ENCODE results near the gene LRIG1. TPM values are rescaled to one million over a fixed set of nuclear protein-coding genes. Genes with fewer than 3 reads are reported as not detected.

Gene LRIG1
- total RNA-seq, 1 donor from 2014 or later: 8.2 TPM

DNA sequence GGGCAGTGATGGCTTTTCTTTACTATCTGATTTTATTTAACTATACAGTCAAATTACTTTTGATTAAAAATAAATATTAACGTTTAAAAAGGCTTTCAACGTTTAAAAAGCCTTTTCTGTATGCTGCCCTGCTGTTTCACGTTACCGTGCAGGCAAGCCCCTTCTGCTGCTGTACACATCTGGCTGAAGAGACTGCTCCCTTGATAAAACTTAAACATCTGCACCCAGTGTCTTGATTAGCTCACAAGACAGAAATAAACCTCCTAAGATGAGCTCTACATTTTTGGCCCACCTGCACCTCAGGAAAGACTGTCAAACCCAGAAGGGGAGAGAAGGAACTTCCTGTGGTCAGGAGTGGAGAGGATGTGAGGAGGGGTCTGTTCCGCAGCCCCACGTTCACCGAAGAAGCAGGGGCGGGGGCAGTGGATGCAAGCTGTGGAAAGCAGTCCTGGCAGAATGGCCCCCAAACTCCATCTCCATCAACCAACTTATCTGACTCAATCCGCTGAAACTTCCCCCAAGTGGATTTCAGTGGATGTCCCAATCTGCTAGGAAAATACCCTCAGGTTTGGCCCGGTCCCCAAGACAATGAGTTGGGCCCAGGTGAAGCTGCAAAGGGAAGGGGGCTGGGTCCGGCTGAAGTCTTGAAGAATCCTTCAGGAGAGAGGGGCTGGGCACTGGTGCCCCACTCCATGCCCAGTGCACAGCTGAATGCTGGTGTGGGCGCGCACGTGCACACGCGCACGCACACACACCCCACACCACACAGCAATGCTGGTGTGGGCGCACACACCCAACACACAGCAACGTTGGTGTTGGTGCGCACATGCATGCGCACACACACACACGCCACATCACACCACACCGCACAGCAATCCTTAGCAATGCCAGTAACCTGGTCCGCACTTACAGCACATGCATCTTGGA, 88.6 kb downstream of the LRIG1 start:
- no peaks in the 10 kb centered on the region for H3K36me3 ChIP-seq (ENCODE audit: control insufficient read depth, insufficient read depth, low read length)

DNA sequence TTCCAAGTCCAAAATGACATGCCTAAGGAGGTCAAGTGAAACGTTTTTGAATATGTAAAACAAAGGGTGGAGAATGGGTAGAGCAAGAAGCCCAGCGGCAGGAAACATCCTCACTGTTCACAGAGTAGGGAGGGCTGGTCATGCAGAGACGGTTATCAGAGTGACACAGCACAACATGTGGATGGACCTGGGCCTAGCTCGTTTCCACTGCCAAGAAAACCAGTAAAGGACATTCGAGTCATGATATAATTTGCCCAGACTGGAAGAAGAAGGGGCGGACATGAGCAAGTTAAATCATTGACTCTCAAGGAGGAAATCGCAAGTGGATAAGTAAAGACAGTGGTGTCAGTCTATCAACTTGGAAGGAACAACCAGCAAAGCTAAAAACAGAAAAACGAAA, 89.3 kb downstream of the LRIG1 start:
- TF ChIP-seq, protein P1, sequence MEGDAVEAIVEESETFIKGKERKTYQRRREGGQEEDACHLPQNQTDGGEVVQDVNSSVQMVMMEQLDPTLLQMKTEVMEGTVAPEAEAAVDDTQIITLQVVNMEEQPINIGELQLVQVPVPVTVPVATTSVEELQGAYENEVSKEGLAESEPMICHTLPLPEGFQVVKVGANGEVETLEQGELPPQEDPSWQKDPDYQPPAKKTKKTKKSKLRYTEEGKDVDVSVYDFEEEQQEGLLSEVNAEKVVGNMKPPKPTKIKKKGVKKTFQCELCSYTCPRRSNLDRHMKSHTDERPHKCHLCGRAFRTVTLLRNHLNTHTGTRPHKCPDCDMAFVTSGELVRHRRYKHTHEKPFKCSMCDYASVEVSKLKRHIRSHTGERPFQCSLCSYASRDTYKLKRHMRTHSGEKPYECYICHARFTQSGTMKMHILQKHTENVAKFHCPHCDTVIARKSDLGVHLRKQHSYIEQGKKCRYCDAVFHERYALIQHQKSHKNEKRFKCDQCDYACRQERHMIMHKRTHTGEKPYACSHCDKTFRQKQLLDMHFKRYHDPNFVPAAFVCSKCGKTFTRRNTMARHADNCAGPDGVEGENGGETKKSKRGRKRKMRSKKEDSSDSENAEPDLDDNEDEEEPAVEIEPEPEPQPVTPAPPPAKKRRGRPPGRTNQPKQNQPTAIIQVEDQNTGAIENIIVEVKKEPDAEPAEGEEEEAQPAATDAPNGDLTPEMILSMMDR (IDR thresholded peaks at IDR 0.05; ENCODE audit: insufficient read depth, low read length, poor library complexity, severe bottlenecking): no peak
- DNase-seq (ENCODE audit: low read depth): no peak

More for the DNA sequence above, 88.6 kb downstream of the LRIG1 start:
- H3K4me3 ChIP-seq (ENCODE audit: low read depth, low read length): no peak overlapping the region
- DNase-seq (ENCODE audit: low read depth): no peak
- no peaks in the 10 kb centered on the region for H3K27me3 ChIP-seq (ENCODE audit: control insufficient read depth, insufficient read depth, low read length)
- TF ChIP-seq, protein P1 (IDR thresholded peaks at IDR 0.05; ENCODE audit: insufficient read depth, low read length, poor library complexity, severe bottlenecking): no peak

GRCh38 chr3:66410976-66411375, 89.8 kb downstream of the LRIG1 start:
- TF ChIP-seq, protein P1 (IDR thresholded peaks at IDR 0.05; ENCODE audit: insufficient read depth, low read length, poor library complexity, severe bottlenecking): no peak
- H3K4me3 ChIP-seq (ENCODE audit: low read depth, low read length): no peak overlapping the region
- DNase-seq (ENCODE audit: low read depth): no peak
- H3K27me3 ChIP-seq (ENCODE audit: control insufficient read depth, insufficient read depth, low read length): no peaks in the 10 kb centered on the region
- H3K36me3 ChIP-seq (ENCODE audit: control insufficient read depth, insufficient read depth, low read length): no peaks in the 10 kb centered on the region

More for the DNA sequence above, 89.3 kb downstream of the LRIG1 start:
- H3K27me3 ChIP-seq (ENCODE audit: control insufficient read depth, insufficient read depth, low read length): no peaks in the 10 kb centered on the region
- H3K36me3 ChIP-seq (ENCODE audit: control insufficient read depth, insufficient read depth, low read length): no peaks in the 10 kb centered on the region
- no peak overlapping the region for H3K4me3 ChIP-seq (ENCODE audit: low read depth, low read length)

DNA sequence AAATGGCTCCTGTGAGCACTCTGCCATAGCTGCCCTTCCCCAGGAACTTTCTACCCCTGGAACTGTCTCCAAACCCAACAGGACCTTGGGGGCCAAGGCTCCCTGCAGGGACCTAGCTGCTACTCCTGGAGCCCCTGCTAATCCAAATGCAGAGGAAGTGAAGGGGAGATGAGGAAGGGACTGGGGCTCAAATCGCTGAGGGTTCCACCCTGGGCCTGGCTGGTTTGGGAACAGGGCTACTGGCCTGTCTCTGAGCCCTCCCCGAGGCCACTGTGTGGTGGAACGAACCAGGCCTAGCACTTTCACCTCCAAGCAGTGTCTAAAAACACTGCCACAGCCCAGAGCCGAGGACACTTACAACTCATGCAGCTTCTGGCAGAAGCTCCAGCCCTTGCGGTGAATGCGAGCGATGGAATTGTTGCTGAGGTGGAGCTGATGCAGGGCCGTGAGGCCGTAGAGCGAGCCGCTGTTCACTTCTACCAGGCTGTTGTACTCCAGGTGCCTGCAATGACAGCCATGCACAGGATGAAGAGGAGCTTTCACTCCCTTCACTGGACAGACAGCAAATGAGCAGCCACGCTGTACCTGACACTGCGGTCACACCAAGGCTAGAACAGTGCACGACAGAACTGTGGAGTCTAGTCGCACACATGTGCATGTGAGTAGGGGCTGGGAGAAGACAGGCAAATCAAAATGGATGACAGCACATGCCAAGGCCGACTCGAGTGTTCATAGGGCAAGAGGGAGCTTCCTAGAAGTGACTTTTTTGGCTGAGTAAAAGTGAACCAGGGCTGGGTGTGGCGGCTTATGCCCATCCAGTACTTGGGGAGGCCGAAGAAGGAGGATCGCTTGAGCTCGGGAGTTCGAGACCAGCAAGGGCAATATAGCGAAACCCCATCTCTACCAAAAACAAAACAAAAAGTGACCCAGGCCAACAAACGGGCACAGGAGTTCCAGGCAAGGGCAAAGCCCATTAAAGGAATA, 90.8 kb downstream of the LRIG1 start:
- DNase-seq (ENCODE audit: low read depth): no peak
- H3K4me3 ChIP-seq (ENCODE audit: low read depth, low read length): no peak overlapping the region
- TF ChIP-seq, protein P1 (IDR thresholded peaks at IDR 0.05; ENCODE audit: insufficient read depth, low read length, poor library complexity, severe bottlenecking): no peak
- no peaks in the 10 kb centered on the region for H3K27me3 ChIP-seq (ENCODE audit: control insufficient read depth, insufficient read depth, low read length)
- no peaks in the 10 kb centered on the region for H3K36me3 ChIP-seq (ENCODE audit: control insufficient read depth, insufficient read depth, low read length)

DNA sequence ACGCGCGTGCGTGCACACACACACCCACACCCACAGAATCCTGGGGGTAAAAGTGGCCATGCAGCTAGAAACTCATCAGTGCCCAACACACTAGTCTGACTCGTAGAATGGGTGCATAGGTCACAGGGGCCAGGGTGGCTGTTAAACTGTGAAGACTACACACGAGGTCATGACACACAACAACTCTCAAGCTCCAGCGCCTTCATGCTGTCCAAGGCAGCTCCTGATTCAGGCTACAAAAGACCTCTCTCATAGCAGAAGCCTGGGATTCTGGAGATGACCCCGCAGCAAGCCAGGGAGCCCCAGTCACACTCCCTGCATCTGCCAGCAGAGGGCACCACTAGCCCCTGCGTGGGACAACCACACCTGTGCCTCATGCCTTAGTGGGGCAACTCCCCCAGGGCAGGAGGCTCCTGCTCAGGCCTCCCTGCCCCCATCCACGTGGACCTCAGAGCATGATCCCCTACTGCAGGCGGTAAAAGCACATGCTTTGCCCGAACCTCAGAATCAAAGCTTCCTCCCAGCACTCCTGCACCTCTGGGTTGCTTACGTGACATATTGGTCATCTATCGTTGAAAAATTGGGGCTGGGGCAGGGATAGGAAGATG, 93.1 kb downstream of the LRIG1 start:
- Histone ChIP-seq H3K36me3 (ENCODE audit: control insufficient read depth, insufficient read depth, low read length) (no peaks in the 10 kb centered on the region), H3K27me3 (ENCODE audit: control insufficient read depth, insufficient read depth, low read length) (no peaks in the 10 kb centered on the region), H3K4me3 (ENCODE audit: low read depth, low read length) (no peak overlapping the region)
- TF ChIP-seq, protein P1 (IDR thresholded peaks at IDR 0.05; ENCODE audit: insufficient read depth, low read length, poor library complexity, severe bottlenecking): peak; percentile 90
- no peak for DNase-seq (ENCODE audit: low read depth)
